H9 (cell line): ENCODE measurements around the gene FAP. TPM values are rescaled to one million over a fixed set of nuclear protein-coding genes. Genes with fewer than 3 reads are reported as not detected.

Source experiments
- DNase-seq: peaks from one replicate; pipeline ENCODE4 v3.0.0-alpha.2; 2017
- H2AFZ ChIP-seq: one replicate; pipeline ENCODE4 v1.6.1; 2013; ENCODE audit warnings: mild to moderate bottlenecking, low read length, control low read depth, moderate library complexity
- H2AK5ac ChIP-seq: 2 replicates; pipeline ENCODE4 v1.6.1; 2013; ENCODE audit warnings: low read length, control low read depth, mixed read lengths; ENCODE audit not compliant: insufficient read length
- H2BK120ac ChIP-seq: one replicate; pipeline ENCODE4 v1.6.1; 2013; ENCODE audit warnings: low read depth, mild to moderate bottlenecking, low read length, control low read depth, inconsistent platforms; ENCODE audit not compliant: poor library complexity, severe bottlenecking
- H2BK12ac ChIP-seq: 2 replicates; pipeline ENCODE4 v1.6.1; 2013; ENCODE audit warnings: low read length, control low read depth, mixed read lengths, low read depth; ENCODE audit not compliant: insufficient read length
- H2BK15ac ChIP-seq: 2 replicates; pipeline ENCODE4 v1.6.1; 2013; ENCODE audit warnings: low read depth, low read length, control low read depth
- H2BK20ac ChIP-seq: one replicate; pipeline ENCODE4 v1.6.1; 2013; ENCODE audit warnings: low read depth, mild to moderate bottlenecking, low read length, control low read depth, inconsistent platforms; ENCODE audit not compliant: poor library complexity, severe bottlenecking
- H2BK5ac ChIP-seq: 2 replicates; pipeline ENCODE4 v1.6.1; 2013; ENCODE audit warnings: low read length, control low read depth, mixed read lengths; ENCODE audit not compliant: insufficient read length
- H3K14ac ChIP-seq: 2 replicates; pipeline ENCODE4 v1.6.1; 2013; ENCODE audit warnings: low read length, control low read depth; ENCODE audit not compliant: insufficient read depth
- H3K18ac ChIP-seq: 2 replicates; pipeline ENCODE4 v1.6.1; 2013; ENCODE audit warnings: low read depth, mild to moderate bottlenecking, mixed read lengths, low read length, control low read depth; ENCODE audit not compliant: insufficient read length
- H3K23ac ChIP-seq: 2 replicates; pipeline ENCODE4 v1.6.1; 2013; ENCODE audit warnings: low read length, control low read depth, mixed read lengths, low read depth; ENCODE audit not compliant: insufficient read length
- H3K23me2 ChIP-seq: 2 replicates; pipeline ENCODE4 v1.6.1; 2013; ENCODE audit warnings: low read depth, mild to moderate bottlenecking, mixed read lengths, low read length, control low read depth; ENCODE audit not compliant: insufficient read length, poor library complexity, severe bottlenecking
- H3K27ac ChIP-seq: 2 replicates; pipeline ENCODE4 v1.5.1; 2013; ENCODE audit warnings: low read length, control low read depth, mixed read lengths, low read depth; ENCODE audit not compliant: insufficient read length
- H3K27me3 ChIP-seq: 2 replicates; pipeline ENCODE4 v1.6.1; 2013; ENCODE audit warnings: low read length, control low read depth, inconsistent platforms; ENCODE audit not compliant: insufficient read depth
- H3K4ac ChIP-seq: 2 replicates; pipeline ENCODE4 v1.6.1; 2013; ENCODE audit warnings: low read depth, mild to moderate bottlenecking, control low read depth, inconsistent platforms, low read length, moderate library complexity
- H3K4me1 ChIP-seq: 2 replicates; pipeline ENCODE4 v1.6.1; 2013; ENCODE audit warnings: low read length, control low read depth, inconsistent platforms; ENCODE audit not compliant: insufficient read depth
- H3K4me2 ChIP-seq: 2 replicates; pipeline ENCODE4 v1.6.1; 2013; ENCODE audit warnings: low read length, control low read depth, mixed read lengths; ENCODE audit not compliant: insufficient read length, insufficient read depth
- H3K56ac ChIP-seq: 2 replicates; pipeline ENCODE4 v1.6.1; 2013; ENCODE audit warnings: low read depth, mild to moderate bottlenecking, mixed read lengths, low read length, control low read depth; ENCODE audit not compliant: insufficient read length
- H3K79me1 ChIP-seq: 2 replicates; pipeline ENCODE4 v1.6.1; 2013; ENCODE audit warnings: low read depth, mild to moderate bottlenecking, moderate library complexity, low read length, control low read depth, inconsistent platforms; ENCODE audit not compliant: insufficient read depth, poor library complexity, severe bottlenecking
- H3K79me2 ChIP-seq: 2 replicates; pipeline ENCODE4 v1.6.1; 2013; ENCODE audit warnings: low read length, control low read depth, inconsistent platforms; ENCODE audit not compliant: insufficient read depth
- H3K9ac ChIP-seq: 2 replicates; pipeline ENCODE4 v1.6.1; 2013; ENCODE audit warnings: low read length, control low read depth, mixed read lengths; ENCODE audit not compliant: insufficient read length; ENCODE audit errors: extremely low read depth
- H3K9me3 ChIP-seq: one replicate; pipeline ENCODE4 v1.6.1; 2013; ENCODE audit warnings: low read depth, low read length, inconsistent platforms; ENCODE audit not compliant: control insufficient read depth
- H3T11ph ChIP-seq: one replicate; pipeline ENCODE4 v1.6.1; 2013; ENCODE audit warnings: mild to moderate bottlenecking, low read length, control low read depth, inconsistent platforms
- H4K20me1 ChIP-seq: one replicate; pipeline ENCODE4 v1.6.1; 2013; ENCODE audit not compliant: control insufficient read depth, insufficient read length, insufficient read depth
- H4K5ac ChIP-seq: 2 replicates; pipeline ENCODE4 v1.6.1; 2013; ENCODE audit warnings: low read depth, mild to moderate bottlenecking, mixed read lengths, low read length, control low read depth; ENCODE audit not compliant: insufficient read length
- H4K8ac ChIP-seq: replicated peaks from 2 replicates; pipeline ENCODE4 v1.6.1; 2013; ENCODE audit warnings: low read length, control low read depth, mixed read lengths, low read depth; ENCODE audit not compliant: insufficient read length
- H4K91ac ChIP-seq: 2 replicates; pipeline ENCODE4 v1.6.1; 2013; ENCODE audit warnings: low read depth, mild to moderate bottlenecking, moderate library complexity, mixed read lengths, low read length, control low read depth; ENCODE audit not compliant: insufficient read length
- H3K27ac Mint-ChIP-seq, 3 experiments: 2 replicates in 2 of 3; 3 replicates in 1 of 3; pipeline ENCODE4 v1.8.0; 2020 to 2021; ENCODE audit warnings: mixed read lengths in 3 of 3, mild to moderate bottlenecking in 1 of 3, moderate library complexity in 1 of 3
- H3K27me3 Mint-ChIP-seq: 2 replicates; pipeline ENCODE4 v1.8.0; 2021; ENCODE audit warnings: low read depth, mild to moderate bottlenecking, moderate library complexity, mixed read lengths
- H3K36me3 Mint-ChIP-seq, 3 experiments: 2 replicates in 2 of 3; 3 replicates in 1 of 3; pipeline ENCODE4 v1.8.0; 2020 to 2021; ENCODE audit warnings: low read depth in 3 of 3, mixed read lengths in 3 of 3; ENCODE audit not compliant: insufficient read depth in 1 of 3
- H3K4me1 Mint-ChIP-seq, 2 experiments: 2 replicates each; pipeline ENCODE4 v1.8.0; 2020; ENCODE audit warnings: mixed read lengths in 2 of 2
- H3K4me3 Mint-ChIP-seq, 2 experiments: 2 replicates in 1 of 2; 3 replicates in 1 of 2; pipeline ENCODE4 v1.8.0; 2020 to 2021; ENCODE audit warnings: mild to moderate bottlenecking in 2 of 2, mixed read lengths in 2 of 2, moderate library complexity in 1 of 2
- H3K9me3 Mint-ChIP-seq, 2 experiments: 2 replicates in 1 of 2; 3 replicates in 1 of 2; pipeline ENCODE4 v1.8.0; 2020; ENCODE audit warnings: mild to moderate bottlenecking in 2 of 2, mixed read lengths in 2 of 2, moderate library complexity in 1 of 2
- CTCF ChIP-seq: fragments of 200-600 bp; sonication (generic); conservative IDR thresholded peaks from 3 replicates; pipeline ENCODE4 v1.8.0; 2021; ENCODE audit warnings: antibody characterized with exemption, mild to moderate bottlenecking
- WGBS: extraction: QIAGEN DNeasy Blood & Tissue Kit; methylation state at CpG from one replicate; pipeline ENCODE4 v1.1.7; 2013; ENCODE audit warnings: missing lambda C conversion rate, low lambda C conversion rate, mixed read lengths; ENCODE audit not compliant: insufficient read length; ENCODE audit errors: extremely low coverage; 5-methylcytosine and 5-hydroxymethylcytosine counted together
- total RNA-seq: library from RNA; stranded (reverse); gene quantifications from 2 replicates; pipeline ENCODE4 v1.2.1, GENCODE V29; 2021

Gene FAP
- total RNA-seq, 1 experiment from 2014 or later = not detected

DNA sequence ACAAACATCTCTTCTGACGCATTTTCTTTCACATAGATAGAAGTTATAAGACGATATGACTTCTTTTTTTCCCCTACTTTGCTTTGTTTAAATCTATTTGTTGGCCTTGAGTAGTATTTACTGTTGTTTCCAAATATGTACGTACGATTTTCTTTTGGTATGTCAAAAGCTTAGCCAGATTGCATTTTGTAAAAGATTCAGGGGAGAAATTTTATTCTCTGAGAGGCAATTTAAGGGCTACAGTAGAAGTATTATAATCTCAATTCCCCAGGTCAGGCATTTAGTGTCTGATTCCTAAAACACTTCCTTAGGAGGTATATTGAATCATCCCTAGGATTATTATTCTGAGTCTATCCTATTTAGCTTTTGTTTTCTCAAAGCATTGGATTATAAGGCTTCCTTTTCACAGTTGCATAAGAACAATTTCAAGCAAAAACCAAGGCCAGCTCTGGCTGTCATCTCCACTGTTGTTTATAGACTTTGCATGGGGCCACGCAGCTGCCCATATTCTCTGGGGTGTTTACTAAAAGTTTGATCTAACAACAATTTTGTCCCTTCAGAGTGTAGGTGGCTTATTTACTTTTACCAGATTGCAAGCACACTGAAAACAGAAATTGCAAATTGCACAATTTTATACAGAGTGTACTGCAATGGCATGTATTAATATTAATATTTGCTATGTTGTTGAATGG lies 57.6 kb downstream of the FAP start:
- H3K4me1 Mint-ChIP-seq = no peaks in the 10 kb centered on the region
- TF ChIP-seq CTCF = no peak
- no peak overlapping the region for H2BK15ac ChIP-seq

More for the DNA sequence above, 57.6 kb downstream of the FAP start:
- Histone ChIP-seq H3K4me2 (no peak overlapping the region), H2AFZ (no peak overlapping the region), H3K14ac (no peak overlapping the region), H3K9me3 (no peaks in the 10 kb centered on the region), H3K27ac (no peak overlapping the region), H4K5ac (no peak overlapping the region), H3K23ac (no peak overlapping the region), H2BK12ac (no peak overlapping the region), H3K27me3 (no peaks in the 10 kb centered on the region), H2BK20ac (no peak overlapping the region), H3K4ac (no peak overlapping the region), H2AK5ac (no peak overlapping the region), H4K91ac (no peak overlapping the region), H4K8ac (no peak overlapping the region), H3K4me1 (no peaks in the 10 kb centered on the region), H3K56ac (no peak overlapping the region), H3K9ac (no peak overlapping the region), H3T11ph (no peak overlapping the region), H3K18ac (no peak overlapping the region), H2BK120ac (no peak overlapping the region), H2BK5ac (no peak overlapping the region), H3K23me2 (no peaks in the 10 kb centered on the region), H3K79me2 (no peaks in the 10 kb centered on the region), H4K20me1 (no peaks in the 10 kb centered on the region), H3K79me1 (no peaks in the 10 kb centered on the region)
- no CpG with 5 or more reads among the region's 5 CpGs for WGBS
- H3K4me3 Mint-ChIP-seq = no peak overlapping the region
- no peaks in the 10 kb centered on the region for H3K9me3 Mint-ChIP-seq
- H3K36me3 Mint-ChIP-seq = no peaks in the 10 kb centered on the region
- no peak overlapping the region for H3K27ac Mint-ChIP-seq
- no peak for DNase-seq
- H3K27me3 Mint-ChIP-seq = no peaks in the 10 kb centered on the region
